HG02981 (cell line): ENCODE results near the gene LRRC9.
"Not testable (repeated sequence)": the region's sequence is repeated elsewhere in the genome, so short reads cannot be mapped to it uniquely, and the experiment has no call there.

Experiments
- ATAC-seq: cut with Tn5 transposase; IDR thresholded peaks from one replicate; pipeline ENCODE4 v1.9.1; 2021; ENCODE audit warnings: mild to moderate bottlenecking, moderate library complexity; ENCODE audit not compliant: unreplicated experiment

LRRC9 gene

GRCh38 chr14:59952141-59952540 lies 32.2 kb downstream of the LRRC9 start:
- not testable (repeated sequence) for ATAC-seq

- not testable (repeated sequence) for ATAC-seq
Observed at GRCh38 chr14:59957890-59958289, 37.9 kb downstream of the LRRC9 start.

- no peak for ATAC-seq
Observed at GRCh38 chr14:59959668-59960067, 39.7 kb downstream of the LRRC9 start.

- ATAC-seq, result peak; percentile 49
Observed at GRCh38 chr14:59961518-59962062, 41.6 kb downstream of the LRRC9 start.

- peak; percentile 16 for ATAC-seq
Observed at GRCh38 chr14:59964251-59965007, 44.5 kb downstream of the LRRC9 start.

GRCh38 chr14:59969319-59969718 lies 49.4 kb downstream of the LRRC9 start:
- no peak for ATAC-seq

- ATAC-seq, result no peak
Observed at GRCh38 chr14:59981564-59981963, 61.6 kb downstream of the LRRC9 start.

- ATAC-seq, result no peak
Observed at GRCh38 chr14:59983048-59983447, 63.1 kb downstream of the LRRC9 start.

- ATAC-seq, result no peak
Observed at GRCh38 chr14:59986556-59987059, 66.7 kb downstream of the LRRC9 start.

GRCh38 chr14:59997449-59997848 lies 77.5 kb downstream of the LRRC9 start:
- ATAC-seq, result no peak

GRCh38 chr14:59997966-59998365 lies 78.0 kb downstream of the LRRC9 start:
- no peak for ATAC-seq

- no peak for ATAC-seq
Observed at GRCh38 chr14:59998564-59998963, 78.6 kb downstream of the LRRC9 start.

GRCh38 chr14:60002819-60003492 lies 83.0 kb downstream of the LRRC9 start:
- no peak for ATAC-seq

- no peak for ATAC-seq
Observed at GRCh38 chr14:60003991-60004390, 84.0 kb downstream of the LRRC9 start.

- no peak for ATAC-seq
Observed at GRCh38 chr14:60008042-60008441, 88.1 kb downstream of the LRRC9 start.

- ATAC-seq, result not testable (repeated sequence)
Observed at GRCh38 chr14:60010263-60010662, 90.3 kb downstream of the LRRC9 start.

- no peak for ATAC-seq
Observed at GRCh38 chr14:60014402-60014801, 94.5 kb downstream of the LRRC9 start.

GRCh38 chr14:60021619-60022018 lies 101.7 kb downstream of the LRRC9 start:
- no peak for ATAC-seq

GRCh38 chr14:60025571-60025970 lies 105.6 kb downstream of the LRRC9 start:
- no peak for ATAC-seq

GRCh38 chr14:60035177-60035576 lies 115.2 kb downstream of the LRRC9 start:
- ATAC-seq, result no peak

GRCh38 chr14:60047976-60048375 lies 128.0 kb downstream of the LRRC9 start:
- ATAC-seq, result not testable (repeated sequence)

- ATAC-seq, result no peak
Observed at GRCh38 chr14:60051721-60052221, 131.8 kb downstream of the LRRC9 start.
